GM12878 (cell line): ENCODE results near the gene CPLX4. TPM values are rescaled to one million over a fixed set of nuclear protein-coding genes. Genes with fewer than 3 reads are reported as not detected.

Experiments used
- ATAC-seq: fragments of 200-7000 bp; cut with Tn5 transposase; 3 replicates; pipeline ENCODE4 v1.9.1; 2020; ENCODE audit warnings: mild to moderate bottlenecking, moderate library complexity
- BruUV-seq: library from RNA; stranded (reverse); fragments of 400-500 nt; replicated peaks from 2 replicates; lab custom pipeline; 2021; lab: Mats Ljungman, UMichigan
- CTCF ChIA-PET: fragments of 300-600 bp; sonication (Branson Sonifier 250); formaldehyde crosslinking; extraction: SDS; loops from one replicate; lab custom pipeline; 2021; ENCODE audit warnings: inconsistent platforms; lab: Yijun Ruan, JAX
- POLR2A ChIA-PET: fragments of 350-600 bp; formaldehyde crosslinking; extraction: SDS; loops from one replicate; lab custom pipeline; 2021; ENCODE audit warnings: inconsistent platforms; lab: Charles Lee
- RAD21 ChIA-PET: fragments of 300-600 bp; sonication (Branson Sonifier 250); formaldehyde crosslinking; loops from one replicate; lab custom pipeline; 2023; ENCODE audit warnings: antibody characterized with exemption; ENCODE audit not compliant: unreplicated experiment; lab: Charles Lee
- SMC1A ChIA-PET: fragments of 300-600 bp; sonication (Branson Sonifier 250); formaldehyde crosslinking; loops from one replicate; lab custom pipeline; 2023; ENCODE audit not compliant: unreplicated experiment, uncharacterized antibody; lab: Charles Lee
- DNase-seq: peaks from one replicate; pipeline ENCODE4 v3.0.0-alpha.2; 2011; ENCODE audit warnings: low read depth, low spot score
- FAIRE-seq: peaks from 3 replicates; lab custom pipeline; 2011; peaks lifted over from hg19 to GRCh38; lab: Jason Lieb, UNC
- H2AFZ ChIP-seq: 2 replicates; pipeline ENCODE4 v1.6.0; 2011; ENCODE audit warnings: low read depth, low read length, control low read depth; ENCODE audit not compliant: control insufficient read depth
- H3K27ac ChIP-seq: 2 replicates; pipeline ENCODE4 v1.5.1; 2011; ENCODE audit warnings: control low read depth; ENCODE audit not compliant: control insufficient read depth, insufficient read depth
- H3K27me3 ChIP-seq, 2 experiments: replicated peaks in 1 of 2; 2 replicates each; pipeline versions ENCODE4 v1.6.0 to v1.6.1; 2011; ENCODE audit warnings: low read length in 1 of 2; ENCODE audit not compliant: control insufficient read depth in 2 of 2, insufficient read depth in 2 of 2
- H3K36me3 ChIP-seq, 2 experiments: 2 replicates each; pipeline ENCODE4 v1.5.1; 2011; ENCODE audit warnings: low read length in 1 of 2; ENCODE audit not compliant: control insufficient read depth in 2 of 2, insufficient read depth in 2 of 2
- H3K4me1 ChIP-seq: 2 replicates; pipeline ENCODE4 v1.6.1; 2011; ENCODE audit warnings: mild to moderate bottlenecking, low read length, moderate library complexity, mixed read lengths; ENCODE audit not compliant: control insufficient read depth, insufficient read depth
- H3K4me2 ChIP-seq: 2 replicates; pipeline ENCODE4 v1.6.0; 2011; ENCODE audit warnings: control low read depth; ENCODE audit not compliant: control insufficient read depth, insufficient read depth
- H3K4me3 ChIP-seq: fragments of 200-600 bp; sonication (generic); 2 replicates; pipeline ENCODE4 v1.5.1; 2016
- H3K79me2 ChIP-seq: 2 replicates; pipeline ENCODE4 v1.6.0; 2011; ENCODE audit warnings: low read length; ENCODE audit not compliant: control insufficient read depth, insufficient read depth
- H3K9ac ChIP-seq: 2 replicates; pipeline ENCODE4 v1.8.0; 2011; ENCODE audit warnings: low read length, control low read depth, mixed read lengths; ENCODE audit not compliant: control insufficient read depth, insufficient read depth
- H3K9me3 ChIP-seq: replicated peaks from 3 replicates; pipeline ENCODE4 v1.5.1; 2011; ENCODE audit warnings: mild to moderate bottlenecking, low read length; ENCODE audit not compliant: control insufficient read depth, insufficient read depth
- H4K20me1 ChIP-seq: 2 replicates; pipeline ENCODE4 v1.6.0; 2011; ENCODE audit not compliant: control insufficient read depth, insufficient read depth
- ASH2L ChIP-seq: fragments of 300-600, 200-600 bp; sonication (generic); IDR thresholded peaks from 2 replicates; pipeline ENCODE4 v1.6.1; 2017; ENCODE audit warnings: low read depth, mild to moderate bottlenecking, borderline replicate concordance
- BCL11A ChIP-seq: IDR thresholded peaks from 2 replicates; pipeline ENCODE4 v1.6.1; 2011; ENCODE audit warnings: low read depth, low read length
- BHLHE40 ChIP-seq, 2 experiments: fragments of 450-650 bp in 1 of 2; IDR thresholded peaks; 2 replicates each; pipeline ENCODE4 v1.6.1; 2011 to 2017; ENCODE audit warnings: low read depth in 2 of 2, borderline replicate concordance in 1 of 2, improper control_type of control experiment in 1 of 2, low read length in 1 of 2, mild to moderate bottlenecking in 1 of 2
- LARP7 ChIP-seq: fragments of 450-650 bp; IDR thresholded peaks from 2 replicates; pipeline ENCODE4 v1.6.1; 2017; ENCODE audit warnings: mild to moderate bottlenecking
- MLLT1 ChIP-seq: fragments of 450-650 bp; IDR thresholded peaks from 2 replicates; pipeline ENCODE4 v1.6.1; 2016; ENCODE audit warnings: mild to moderate bottlenecking
- POLR2AphosphoS2 ChIP-seq: IDR thresholded peaks from 2 replicates; pipeline ENCODE4 v1.6.1; 2011; ENCODE audit warnings: low read depth, mild to moderate bottlenecking, low read length, improper control_type of control experiment, moderate library complexity
- RB1 ChIP-seq: fragments of 450-650 bp; formaldehyde crosslinking; IDR thresholded peaks from 2 replicates; pipeline ENCODE4 v1.6.1; 2017; ENCODE audit warnings: mild to moderate bottlenecking, borderline replicate concordance
- SMAD5 ChIP-seq: IDR thresholded peaks from 2 replicates; pipeline ENCODE4 v1.6.1; 2016; ENCODE audit warnings: antibody characterized with exemption, low read depth
- STAT1 ChIP-seq: fragments of 450-650 bp; conservative IDR thresholded peaks from 2 replicates; pipeline ENCODE4 v1.6.1; 2014; ENCODE audit warnings: antibody characterized with exemption, mild to moderate bottlenecking
- TCF12 ChIP-seq: IDR thresholded peaks from 2 replicates; pipeline ENCODE4 v1.6.1; 2011; ENCODE audit warnings: low read depth, mild to moderate bottlenecking, low read length
- USF1 ChIP-seq: IDR thresholded peaks from 2 replicates; pipeline ENCODE4 v1.6.1; 2011; ENCODE audit warnings: borderline replicate concordance, low read depth, mild to moderate bottlenecking, moderate library complexity, mixed read lengths, low read length; ENCODE audit not compliant: insufficient read depth; ENCODE audit errors: extremely low read length
- YY1 ChIP-seq: IDR thresholded peaks from 2 replicates; pipeline ENCODE4 v1.6.1; 2011; ENCODE audit warnings: low read depth, mild to moderate bottlenecking, low read length
- ZNF274 ChIP-seq: IDR thresholded peaks from one replicate; pipeline ENCODE4 v1.8.0; 2011; ENCODE audit not compliant: insufficient read length, insufficient read depth
- ZNF622 ChIP-seq: fragments of 450-650 bp; IDR thresholded peaks from 2 replicates; pipeline ENCODE4 v1.6.1; 2017; ENCODE audit warnings: mild to moderate bottlenecking, inconsistent platforms
- WGBS: methylation state at CpG from one replicate; pipeline ENCODE4 v1.1.6; 2016; ENCODE audit warnings: low lambda C conversion rate; ENCODE audit not compliant: insufficient replicate concordance, insufficient coverage; ENCODE audit errors: missing lambda C conversion rate; 5-methylcytosine and 5-hydroxymethylcytosine counted together
- in situ Hi-C: fragments of 300-500 bp; cut with MboI; formaldehyde crosslinking; loops from 9 replicates; pipeline ENCODE4 v1.14.3; 2018; ENCODE audit warnings: mixed read lengths
- intact Hi-C: fragments of 100-400 bp; cut with micrococcal nuclease; formaldehyde crosslinking; loops from one replicate; pipeline ENCODE4 v1.14.2; 2022; ENCODE audit not compliant: unreplicated experiment
- polyA plus RNA-seq, 11 experiments: library from polyadenylated mRNA; depleted of rRNA in 4 of 11; unstranded in 6 of 11; stranded (reverse) in 5 of 11; fragments of >200 nt; fragmentation: Nextera tagmentation in 4 of 11; fragmentation: Illumina TruSeq in 1 of 11; extraction: Ambion mirVana in 4 of 11; extraction: Trizol in 1 of 11; gene quantifications; 1 replicate in 1 of 11; 2 replicates in 10 of 11; pipeline versions ENCODE4 v1.2.1 to v1.2.3, GENCODE V29; 2011 to 2016; ENCODE audit warnings: inconsistent platforms in 2 of 11, missing spikeins in 2 of 11, low read depth in 1 of 11
- total RNA-seq, 4 experiments: library from RNA; depleted of rRNA in 3 of 4; stranded (reverse); fragments of >200 nt in 3 of 4; fragmentation: Illumina TruSeq in 1 of 4; extraction: Trizol in 1 of 4; gene quantifications; 2 replicates each; pipeline versions ENCODE4 v1.2.1 to v1.2.3, GENCODE V29; 2013 to 2021

Gene CPLX4
- total and polyA plus RNA-seq, 10 of the 15 experiments (the other 5 are each of a cell fraction or from before 2014, with no cell fraction given) = not detected

- intact Hi-C loops = no loop called here
- BruUV-seq = no TSS peak
- no peaks in the 10 kb centered on the region for H4K20me1 ChIP-seq
- in situ Hi-C loops = no loop called here
- 0% methylated on average over 1 of the region's 1 CpG for WGBS
- no peak overlapping the region for H3K4me3 ChIP-seq
- H3K4me1 ChIP-seq = no peaks in the 10 kb centered on the region; the same call in 1 of the 2 replicates
- H3K27ac ChIP-seq = no peak overlapping the region
- peaks cover 8% of the 10 kb centered on the region for H3K79me2 ChIP-seq
- ChIA-PET CTCF (interaction anchor here (0.8 kb wide), 1 partner anchor 57 kb away, joined by 4 read pairs; no protein-coding TSS in a partner anchor), POLR2A (interaction anchor here (0.6 kb wide), 1 partner anchor 19 kb away, joined by 3 read pairs; no protein-coding TSS in a partner anchor), RAD21 (no interaction called here), SMC1A (interaction anchor here (0.8 kb wide), 1 partner anchor 11 kb away, joined by 4 read pairs; no protein-coding TSS in a partner anchor)
- FAIRE-seq (no peak), DNase-seq (no peak), ATAC-seq (no peak)
- no peak overlapping the region for H3K9ac ChIP-seq
- no peaks in the 10 kb centered on the region for H3K27me3 ChIP-seq
- peaks cover 4 to 45% of the 10 kb centered on the region in 2 experiments for H3K36me3 ChIP-seq
- peaks cover 3% of the 10 kb centered on the region; the same call in 2 of the 3 replicates for H3K9me3 ChIP-seq
- no peak overlapping the region for H3K4me2 ChIP-seq
- no peak for TF ChIP-seq BHLHE40 (IDR thresholded peaks at IDR 0.05; ENCODE audit: borderline replicate concordance in 1 of 2, low read depth in 2 of 2, low read length in 1 of 2)
- no peak for TF ChIP-seq TCF12
- no peak for TF ChIP-seq SMAD5
- TF ChIP-seq MLLT1 = no peak
- H2AFZ ChIP-seq = no peak overlapping the region
Observed at GRCh38 chr18:59344996-59345395, 26.5 kb upstream of the CPLX4 start.

DNA sequence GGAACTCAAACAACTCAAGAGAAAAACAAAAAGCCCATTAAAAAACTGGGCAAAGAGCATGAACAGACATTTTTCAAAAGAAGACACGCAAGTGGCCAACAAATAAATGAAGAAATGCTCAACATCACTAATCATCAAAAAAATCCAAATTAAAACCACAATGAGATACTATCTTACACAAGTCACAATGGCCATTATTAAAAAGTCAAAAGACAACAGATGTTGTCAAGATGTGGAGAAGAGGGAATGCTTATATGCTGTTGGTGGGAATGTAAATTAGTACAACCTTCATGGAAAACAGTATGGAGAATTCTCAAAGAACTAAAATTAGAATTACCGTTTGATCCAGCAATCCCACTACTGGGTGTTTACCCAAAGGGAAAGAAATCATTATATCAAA, 25.5 kb upstream of the CPLX4 start:
- no TSS peak for BruUV-seq
- in situ Hi-C loops = no loop called here
- Histone ChIP-seq H2AFZ (no peak overlapping the region), H3K4me2 (no peak overlapping the region), H3K4me3 (no peak overlapping the region), H3K4me1 (no peaks in the 10 kb centered on the region; the same call in 1 of the 2 replicates), H3K9ac (no peak overlapping the region), H4K20me1 (no peaks in the 10 kb centered on the region), H3K27me3 (no peaks in the 10 kb centered on the region), H3K79me2 (peaks cover 8% of the 10 kb centered on the region), H3K9me3 (peaks cover 7% of the 10 kb centered on the region; the same call in 2 of the 3 replicates), H3K36me3 (peaks cover 7 to 45% of the 10 kb centered on the region in 2 experiments), H3K27ac (no peak overlapping the region)
- no peak for FAIRE-seq
- 98% methylated on average over 2 of the region's 2 CpGs for WGBS
- ATAC-seq = no peak
- POLR2A ChIA-PET = no interaction called here
- SMC1A ChIA-PET = no interaction called here
- CTCF ChIA-PET = no interaction called here
- DNase-seq = no peak
- intact Hi-C loops = no loop called here
- RAD21 ChIA-PET = no interaction called here
- TF ChIP-seq LARP7 (no peak), MLLT1 (no peak), YY1 (no peak), USF1 (no peak), ASH2L (no peak), ZNF274 (no peak), BCL11A (no peak), ZNF622 (no peak), STAT1 (no peak), RB1 (no peak), POLR2AphosphoS2 (no peak)
